Neural cell (in vitro differentiated cells): ENCODE data around the gene AMIGO2. TPM values are rescaled to one million over a fixed set of nuclear protein-coding genes. Genes with fewer than 3 reads are reported as not detected.
"Not testable (repeated sequence)": the region's sequence is repeated elsewhere in the genome, so short reads cannot be mapped to it uniquely, and the experiment has no call there.

ENCODE experiments used
- H2AFZ ChIP-seq: fragments of 200-600, 300-800 bp; sonication (generic), shearing (Covaris generic); 2 replicates; pipeline ENCODE4 v1.6.0; 2014; ENCODE audit warnings: low read depth, mild to moderate bottlenecking, antibody characterized with exemption, low read length, moderate library complexity
- H3F3A ChIP-seq: fragments of 200-600 bp; shearing (Covaris generic); 2 replicates; pipeline ENCODE4 v1.6.1; 2016; ENCODE audit warnings: mild to moderate bottlenecking, moderate library complexity, mixed read lengths, antibody characterized with exemption, low read length; ENCODE audit not compliant: insufficient read depth, poor library complexity, severe bottlenecking
- H3K27ac ChIP-seq: fragments of 200-600, 300-800 bp; sonication (generic), shearing (Covaris generic); 2 replicates; pipeline ENCODE4 v1.5.1; 2014; ENCODE audit warnings: mild to moderate bottlenecking, low read length, moderate library complexity
- H3K27me3 ChIP-seq: fragments of 300-800, 200-600 bp; sonication (generic), shearing (Covaris generic); 2 replicates; pipeline ENCODE4 v1.6.0; 2014; ENCODE audit warnings: mild to moderate bottlenecking, low read depth, low read length, moderate library complexity; ENCODE audit not compliant: insufficient read depth
- H3K36me3 ChIP-seq: fragments of 300-800, 200-600 bp; sonication (generic), shearing (Covaris generic); 2 replicates; pipeline ENCODE4 v1.5.1; 2014; ENCODE audit warnings: mild to moderate bottlenecking, antibody characterized with exemption, low read length, moderate library complexity; ENCODE audit not compliant: insufficient read depth
- H3K4me2 ChIP-seq: fragments of 300-800, 200-600 bp; sonication (generic), shearing (Covaris generic); 2 replicates; pipeline ENCODE4 v1.6.0; 2014; ENCODE audit warnings: mild to moderate bottlenecking, low read length
- H3K4me3 ChIP-seq: fragments of 300-800, 200-600 bp; sonication (generic), shearing (Covaris generic); 2 replicates; pipeline ENCODE4 v1.5.1; 2014; ENCODE audit warnings: mild to moderate bottlenecking, low read length, moderate library complexity
- H3K79me2 ChIP-seq: fragments of 200-600 bp; shearing (Covaris generic); replicated peaks from 2 replicates; pipeline ENCODE4 v1.6.0; 2014; ENCODE audit warnings: mild to moderate bottlenecking, low read length, moderate library complexity; ENCODE audit not compliant: insufficient read depth
- H3K9ac ChIP-seq: fragments of 300-800, 200-600 bp; sonication (generic), shearing (Covaris generic); 2 replicates; pipeline ENCODE4 v1.6.1; 2016; ENCODE audit warnings: mild to moderate bottlenecking, low read length, mixed read lengths
- H3K9me2 ChIP-seq: fragments of 200-600 bp; shearing (Covaris generic); 2 replicates; pipeline ENCODE4 v1.6.1; 2016; ENCODE audit warnings: mild to moderate bottlenecking, low read length, mixed read lengths; ENCODE audit not compliant: insufficient read depth
- H3K9me3 ChIP-seq: fragments of 200-600, 300-800 bp; sonication (generic), shearing (Covaris generic); 2 replicates; pipeline ENCODE4 v1.6.1; 2016; ENCODE audit warnings: mild to moderate bottlenecking, mixed run types, low read length, moderate library complexity, mixed read lengths
- H4K20me1 ChIP-seq: fragments of 200-600 bp; shearing (Covaris generic); 2 replicates; pipeline ENCODE4 v1.6.1; 2016; ENCODE audit warnings: mild to moderate bottlenecking, mixed run types; ENCODE audit not compliant: insufficient read depth
- EP300 ChIP-seq: fragments of 450-650 bp; conservative IDR thresholded peaks from 2 replicates; pipeline ENCODE4 v1.6.1; 2014; ENCODE audit warnings: antibody characterized with exemption, mild to moderate bottlenecking, moderate library complexity; ENCODE audit not compliant: poor library complexity, severe bottlenecking
- EZH2 ChIP-seq: fragments of 200-600, 300-800 bp; shearing (Covaris generic), sonication (generic); IDR thresholded peaks from 2 replicates; pipeline ENCODE4 v1.6.1; 2014; ENCODE audit warnings: antibody characterized with exemption, low read length, borderline replicate concordance, mild to moderate bottlenecking; ENCODE audit not compliant: insufficient read depth, poor library complexity, severe bottlenecking
- MXI1 ChIP-seq: fragments of 450-650 bp; conservative IDR thresholded peaks from 2 replicates; pipeline ENCODE4 v1.6.1; 2014; ENCODE audit warnings: antibody characterized with exemption, mild to moderate bottlenecking; ENCODE audit not compliant: poor library complexity, severe bottlenecking
- POLR2AphosphoS5 ChIP-seq: IDR thresholded peaks from 2 replicates; pipeline ENCODE4 v1.6.1; 2012
- RAD21 ChIP-seq: fragments of 450-650 bp; conservative IDR thresholded peaks from 2 replicates; pipeline ENCODE4 v1.6.1; 2014; ENCODE audit warnings: antibody characterized with exemption, mild to moderate bottlenecking, moderate library complexity
- SMC3 ChIP-seq: fragments of 450-650 bp; conservative IDR thresholded peaks from 2 replicates; pipeline ENCODE4 v1.6.1; 2014; ENCODE audit warnings: antibody characterized with exemption, mild to moderate bottlenecking, moderate library complexity; ENCODE audit not compliant: poor library complexity
- TAF1 ChIP-seq: IDR thresholded peaks from 2 replicates; pipeline ENCODE4 v1.6.1; 2012; ENCODE audit warnings: low read depth
- polyA plus RNA-seq: library from polyadenylated mRNA; depleted of rRNA; stranded (reverse); fragments of >200 nt; gene quantifications from 2 replicates; pipeline ENCODE4 v1.2.3, GENCODE V29; 2014
- TF ChIP-seq, protein P1 (sequence below): IDR thresholded peaks from 2 replicates; pipeline ENCODE4 v1.6.1; 2012; ENCODE audit warnings: borderline replicate concordance
- TF ChIP-seq, protein P2 (sequence below): fragments of 450-650 bp; IDR thresholded peaks from 2 replicates; pipeline ENCODE4 v1.5.1; 2014; ENCODE audit warnings: antibody characterized with exemption, mild to moderate bottlenecking, moderate library complexity; ENCODE audit not compliant: poor library complexity, severe bottlenecking

Gene AMIGO2
- polyA plus RNA-seq, 1 donor from 2014 or later, result 3.1 TPM

- Histone ChIP-seq H3K4me2 (no peak overlapping the region), H3K9me3 (no peaks in the 10 kb centered on the region), H3K9me2 (no peaks in the 10 kb centered on the region), H3K9ac (no peak overlapping the region), H3K79me2 (no peaks in the 10 kb centered on the region), H3K36me3 (no peaks in the 10 kb centered on the region), H3K27ac (no peak overlapping the region), H3K27me3 (no peaks in the 10 kb centered on the region), H2AFZ (no peak overlapping the region), H4K20me1 (no peaks in the 10 kb centered on the region), H3K4me3 (no peak overlapping the region), H3F3A (no peaks in the 10 kb centered on the region)
- TF ChIP-seq, protein P1, sequence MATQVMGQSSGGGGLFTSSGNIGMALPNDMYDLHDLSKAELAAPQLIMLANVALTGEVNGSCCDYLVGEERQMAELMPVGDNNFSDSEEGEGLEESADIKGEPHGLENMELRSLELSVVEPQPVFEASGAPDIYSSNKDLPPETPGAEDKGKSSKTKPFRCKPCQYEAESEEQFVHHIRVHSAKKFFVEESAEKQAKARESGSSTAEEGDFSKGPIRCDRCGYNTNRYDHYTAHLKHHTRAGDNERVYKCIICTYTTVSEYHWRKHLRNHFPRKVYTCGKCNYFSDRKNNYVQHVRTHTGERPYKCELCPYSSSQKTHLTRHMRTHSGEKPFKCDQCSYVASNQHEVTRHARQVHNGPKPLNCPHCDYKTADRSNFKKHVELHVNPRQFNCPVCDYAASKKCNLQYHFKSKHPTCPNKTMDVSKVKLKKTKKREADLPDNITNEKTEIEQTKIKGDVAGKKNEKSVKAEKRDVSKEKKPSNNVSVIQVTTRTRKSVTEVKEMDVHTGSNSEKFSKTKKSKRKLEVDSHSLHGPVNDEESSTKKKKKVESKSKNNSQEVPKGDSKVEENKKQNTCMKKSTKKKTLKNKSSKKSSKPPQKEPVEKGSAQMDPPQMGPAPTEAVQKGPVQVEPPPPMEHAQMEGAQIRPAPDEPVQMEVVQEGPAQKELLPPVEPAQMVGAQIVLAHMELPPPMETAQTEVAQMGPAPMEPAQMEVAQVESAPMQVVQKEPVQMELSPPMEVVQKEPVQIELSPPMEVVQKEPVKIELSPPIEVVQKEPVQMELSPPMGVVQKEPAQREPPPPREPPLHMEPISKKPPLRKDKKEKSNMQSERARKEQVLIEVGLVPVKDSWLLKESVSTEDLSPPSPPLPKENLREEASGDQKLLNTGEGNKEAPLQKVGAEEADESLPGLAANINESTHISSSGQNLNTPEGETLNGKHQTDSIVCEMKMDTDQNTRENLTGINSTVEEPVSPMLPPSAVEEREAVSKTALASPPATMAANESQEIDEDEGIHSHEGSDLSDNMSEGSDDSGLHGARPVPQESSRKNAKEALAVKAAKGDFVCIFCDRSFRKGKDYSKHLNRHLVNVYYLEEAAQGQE, result no peak
- TF ChIP-seq POLR2AphosphoS5, result no peak
- no peak for TF ChIP-seq EP300
- no peak for TF ChIP-seq SMC3
- TF ChIP-seq, protein P2, sequence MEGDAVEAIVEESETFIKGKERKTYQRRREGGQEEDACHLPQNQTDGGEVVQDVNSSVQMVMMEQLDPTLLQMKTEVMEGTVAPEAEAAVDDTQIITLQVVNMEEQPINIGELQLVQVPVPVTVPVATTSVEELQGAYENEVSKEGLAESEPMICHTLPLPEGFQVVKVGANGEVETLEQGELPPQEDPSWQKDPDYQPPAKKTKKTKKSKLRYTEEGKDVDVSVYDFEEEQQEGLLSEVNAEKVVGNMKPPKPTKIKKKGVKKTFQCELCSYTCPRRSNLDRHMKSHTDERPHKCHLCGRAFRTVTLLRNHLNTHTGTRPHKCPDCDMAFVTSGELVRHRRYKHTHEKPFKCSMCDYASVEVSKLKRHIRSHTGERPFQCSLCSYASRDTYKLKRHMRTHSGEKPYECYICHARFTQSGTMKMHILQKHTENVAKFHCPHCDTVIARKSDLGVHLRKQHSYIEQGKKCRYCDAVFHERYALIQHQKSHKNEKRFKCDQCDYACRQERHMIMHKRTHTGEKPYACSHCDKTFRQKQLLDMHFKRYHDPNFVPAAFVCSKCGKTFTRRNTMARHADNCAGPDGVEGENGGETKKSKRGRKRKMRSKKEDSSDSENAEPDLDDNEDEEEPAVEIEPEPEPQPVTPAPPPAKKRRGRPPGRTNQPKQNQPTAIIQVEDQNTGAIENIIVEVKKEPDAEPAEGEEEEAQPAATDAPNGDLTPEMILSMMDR, result no peak
- TF ChIP-seq MXI1, result no peak
- no peak for TF ChIP-seq EZH2
- no peak for TF ChIP-seq RAD21
- TF ChIP-seq TAF1, result no peak
These were observed 41.0 kb upstream of the AMIGO2 start for GRCh38 chr12:47120736-47121135.

GRCh38 chr12:47117305-47117704 is 37.5 kb upstream of the AMIGO2 start:
- H3K9me2 ChIP-seq, H3K9ac ChIP-seq, H2AFZ ChIP-seq, H3K27me3 ChIP-seq, H4K20me1 ChIP-seq, H3K36me3 ChIP-seq, H3K9me3 ChIP-seq, H3K4me3 ChIP-seq, H3K27ac ChIP-seq, H3K4me2 ChIP-seq, H3F3A ChIP-seq, H3K79me2 ChIP-seq: not testable (repeated sequence)

- H3F3A ChIP-seq, result no peaks in the 10 kb centered on the region
- no peaks in the 10 kb centered on the region for H4K20me1 ChIP-seq
- no peaks in the 10 kb centered on the region for H3K9me2 ChIP-seq
- H3K27me3 ChIP-seq, result no peaks in the 10 kb centered on the region
- no peak overlapping the region for H3K4me2 ChIP-seq
- TF ChIP-seq SMC3 (no peak), POLR2AphosphoS5 (no peak), TAF1 (no peak), MXI1 (no peak), EZH2 (no peak), EP300 (no peak)
- H3K27ac ChIP-seq, result no peak overlapping the region
- H3K4me3 ChIP-seq, result no peak overlapping the region
- no peak overlapping the region for H2AFZ ChIP-seq
- H3K79me2 ChIP-seq, result no peaks in the 10 kb centered on the region
- H3K36me3 ChIP-seq, result no peaks in the 10 kb centered on the region
- H3K9me3 ChIP-seq, result no peaks in the 10 kb centered on the region
- H3K9ac ChIP-seq, result no peak overlapping the region
These were observed 34.7 kb upstream of the AMIGO2 start for GRCh38 chr12:47114481-47114892.
